NCI-H748 (cell line): ENCODE measurements around the gene EPC2.
A peak's percentile ranks its signal among the peaks of the same experiment; 100 is the strongest.
"Not testable (repeated sequence)": the region's sequence is repeated elsewhere in the genome, so short reads cannot be mapped to it uniquely, and the experiment has no call there.

Experiments used
- DNase-seq: peaks from one replicate; lab custom pipeline; 2025; ENCODE audit not compliant: unreplicated experiment; lab: John Stamatoyannopoulos, UW

The EPC2 gene

GRCh38 chr2:148642112-148642744 is 2.3 kb upstream of the EPC2 start:
- no peak for DNase-seq

- DNase-seq, result no peak
Observed at GRCh38 chr2:148642891-148643416, 1.6 kb upstream of the EPC2 start.

GRCh38 chr2:148643421-148643820 is 1.1 kb upstream of the EPC2 start:
- peak; percentile 44 for DNase-seq

- DNase-seq, result peak; percentile 97
Observed at GRCh38 chr2:148644883-148645538, 460 bp downstream of the EPC2 start.

GRCh38 chr2:148645539-148646230 is 1.1 kb downstream of the EPC2 start:
- DNase-seq, result peak; percentile 85

GRCh38 chr2:148646231-148646559 is 1.6 kb downstream of the EPC2 start:
- DNase-seq, result no peak

- not testable (repeated sequence) for DNase-seq
Observed at GRCh38 chr2:148647711-148648110, 3.2 kb downstream of the EPC2 start.

GRCh38 chr2:148649936-148650335 is 5.4 kb downstream of the EPC2 start:
- no peak for DNase-seq

- no peak for DNase-seq
Observed at GRCh38 chr2:148650881-148651280, 6.3 kb downstream of the EPC2 start.

GRCh38 chr2:148651972-148652371 is 7.4 kb downstream of the EPC2 start:
- no peak for DNase-seq

GRCh38 chr2:148653437-148653836 is 8.9 kb downstream of the EPC2 start:
- no peak for DNase-seq

- no peak for DNase-seq
Observed at GRCh38 chr2:148654435-148654834, 9.9 kb downstream of the EPC2 start.

GRCh38 chr2:148656516-148656915 is 12.0 kb downstream of the EPC2 start:
- no peak for DNase-seq

- no peak for DNase-seq
Observed at GRCh38 chr2:148658807-148659722, 14.5 kb downstream of the EPC2 start.

- DNase-seq, result no peak
Observed at GRCh38 chr2:148660999-148661398, 16.4 kb downstream of the EPC2 start.

- not testable (repeated sequence) for DNase-seq
Observed at GRCh38 chr2:148662332-148662731, 17.8 kb downstream of the EPC2 start.

- DNase-seq, result no peak
Observed at GRCh38 chr2:148664229-148664628, 19.7 kb downstream of the EPC2 start.

- DNase-seq, result no peak
Observed at GRCh38 chr2:148666555-148666954, 22.0 kb downstream of the EPC2 start.

GRCh38 chr2:148667113-148667836 is 22.7 kb downstream of the EPC2 start:
- no peak for DNase-seq

- no peak for DNase-seq
Observed at GRCh38 chr2:148670773-148671172, 26.2 kb downstream of the EPC2 start.
